Heart left ventricle (tissue), 16 donors: ENCODE data around the gene DLX3. TPM values are rescaled to one million over a fixed set of nuclear protein-coding genes. Genes with fewer than 3 reads are reported as not detected.

Source experiments
- ATAC-seq, 4 donors: fragments of 200-7000 bp; cut with Tn5 transposase; one replicate each; pipeline ENCODE4 v1.9.1; 2020 to 2022; ENCODE audit warnings: moderate library complexity in 4 of 4, mild to moderate bottlenecking in 3 of 4, moderate number of reproducible peaks in 1 of 4
- DNase-seq, 5 donors: peaks; one replicate each; pipeline ENCODE4 v3.0.0-alpha.2; 2020
- H3K27ac ChIP-seq, 12 donors: fragments of 200-600 bp; sonication (generic) in 4 of 12; one replicate each; pipeline versions ENCODE4 v1.5.0 to v1.8.0; 2016 to 2022; ENCODE audit warnings: mild to moderate bottlenecking in 2 of 12
- H3K27me3 ChIP-seq, 9 donors: fragments of 200-600 bp; sonication (generic) in 2 of 9; one replicate each; pipeline versions ENCODE4 v1.5.1 to v1.8.0; 2016 to 2022; ENCODE audit warnings: mild to moderate bottlenecking in 3 of 9
- H3K36me3 ChIP-seq, 9 donors: fragments of 200-600 bp; sonication (generic) in 2 of 9; one replicate each; pipeline versions ENCODE4 v1.5.0 to v1.8.0; 2018 to 2022; ENCODE audit warnings: mild to moderate bottlenecking in 2 of 9
- H3K4me1 ChIP-seq, 12 donors: fragments of 200-600 bp; sonication (generic) in 4 of 12; one replicate each; pipeline versions ENCODE4 v1.5.0 to v1.8.0; 2016 to 2022; ENCODE audit warnings: mild to moderate bottlenecking in 3 of 12
- H3K4me3 ChIP-seq, 12 donors: fragments of 200-600 bp; sonication (generic) in 4 of 12; one replicate each; pipeline versions ENCODE4 v1.5.0 to v1.8.0; 2017 to 2022; ENCODE audit warnings: mild to moderate bottlenecking in 9 of 12, moderate library complexity in 4 of 12
- H3K9me3 ChIP-seq, 12 donors: fragments of 200-600 bp; sonication (generic) in 4 of 12; one replicate each; pipeline versions ENCODE4 v1.5.0 to v1.8.0; 2016 to 2022; ENCODE audit warnings: mild to moderate bottlenecking in 1 of 12
- POLR2A ChIP-seq, 2 donors: fragments of 450-650 bp; IDR thresholded peaks; one replicate each; pipeline ENCODE4 v1.6.1; 2017; ENCODE audit warnings: antibody characterized with exemption in 2 of 2, mild to moderate bottlenecking in 2 of 2, moderate library complexity in 2 of 2
- WGBS, 4 donors: extraction: QIAGEN DNeasy Blood & Tissue Kit in 2 of 4; methylation state at CpG; one replicate each; pipeline versions ENCODE4 v1.1.5 to v1.1.7; 2013 to 2018; 5-methylcytosine and 5-hydroxymethylcytosine counted together
- intact Hi-C, 10 donors: fragments of 100-400 bp; cut with DNase I; formaldehyde crosslinking; loops; one replicate each; pipeline versions ENCODE4 v1.11.1 to v1.14.2; 2022
- polyA plus RNA-seq, 2 donors: library from polyadenylated mRNA; stranded (reverse); fragments of 200-250 nt; gene quantifications; one replicate each; pipeline ENCODE4 v1.2.3, GENCODE V29; 2013
- total RNA-seq, 9 donors: library from RNA; depleted of rRNA in 2 of 9; stranded (reverse); fragments of >200 nt in 2 of 9; fragmentation: NEBNext Ultra II Directional in 3 of 9; extraction: Animal tissue kit (Norgen Biotek cat#: 25700) in 3 of 9; gene quantifications; one replicate each; pipeline versions ENCODE4 v1.1.0 to v1.2.4, GENCODE V29; 2016 to 2023
- TF ChIP-seq, protein P1 (sequence below), 12 donors: fragments of 200-600 bp; sonication (generic) in 4 of 12; IDR thresholded peaks; one replicate each; pipeline versions ENCODE4 v1.5.0 to v1.8.0; 2018 to 2022; ENCODE audit warnings: antibody characterized with exemption in 12 of 12, mild to moderate bottlenecking in 5 of 12
- donor health status: ischemic (EF 13 %, LVEDD 7.1; RV severe dilation, severe dysfunction).
- donor health status: healthy with polysubstance abuse.
- donor health status: DM: no; HTN: yes; CAD: no.
- donor health status: DM: no; HTN: no; CAD: no.
- donor health status: ischemic (EF 25% LVEDD 6.9; RV normal size, moderate dysfunction).
- donor health status: ischemic (EF 25% LVEDD 5.7; RV mildly dilated, moderate dysfunction).
- donor health status: healthy.
- donor health status: DM: yes; HTN: yes; CAD: no.
- donor health status: ischemic (EF 35%, LVEDD 5.7; RV mildly dilated, moderate dysfunction).
- donor health status: nonischemic (EF 11% LVEDD 7.7; RV severe dilation, severe dysfunction).
- donor health status: DM: yes; HTN: yes; CAD: no.
- donor health status: PGD.
- donor health status: ischemic (EF 29% LVEDD 5.4; RV normal size, mild dysfunction).
- donor health status: nonischemic (EF 23%, LVEDD 6.1; RV moderate dilation, normal function).

DLX3 gene
- total and polyA plus RNA-seq, 11 donors, result 0.08 to 0.61 (median 0.09) TPM; not detected in 6

DNA sequence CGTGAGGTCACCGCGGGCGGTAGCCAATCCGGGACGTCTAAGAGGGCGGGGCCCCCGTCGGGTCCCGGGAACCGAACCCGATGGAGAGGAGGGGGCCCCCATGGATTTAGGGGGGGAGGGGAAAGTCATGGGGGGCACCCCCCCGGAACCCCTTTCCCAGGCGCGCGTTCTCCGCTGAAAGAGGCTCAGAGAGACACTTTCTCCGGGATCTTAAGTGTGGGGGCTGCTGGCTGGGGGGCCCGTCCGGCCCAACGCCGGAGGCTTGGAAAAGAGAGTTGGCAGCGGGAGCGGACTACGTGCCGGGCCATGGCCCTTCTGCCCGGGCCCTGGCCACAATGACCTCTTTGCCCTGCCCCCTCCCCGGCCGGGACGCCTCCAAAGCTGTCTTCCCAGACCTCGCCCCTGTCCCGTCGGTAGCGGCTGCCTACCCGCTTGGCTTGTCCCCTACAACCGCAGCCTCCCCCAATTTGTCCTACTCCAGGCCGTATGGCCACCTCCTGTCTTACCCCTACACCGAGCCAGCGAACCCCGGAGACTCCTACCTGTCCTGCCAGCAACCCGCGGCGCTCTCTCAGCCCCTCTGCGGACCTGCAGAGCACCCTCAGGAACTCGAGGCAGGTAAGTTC, 25.8 kb downstream of the DLX3 start, which contains the start of gene DLX4:
Gene DLX4 (plus strand): TSS at position 57 of the 626 bp plus-strand sequence. CDS start 279 bp downstream, at position 336.
- no peaks in the 10 kb centered on the region for H3K36me3 ChIP-seq
- H3K27me3 ChIP-seq, result peaks cover 65 to 100% (median 95%) of the 10 kb centered on the region in 9 donors
- H3K4me3 ChIP-seq, result peak within 1 kb of the TSS; percentile 26 to 63 (median 44)
- peak in 1 of 5 donors; percentile 62 for DNase-seq
- intact Hi-C loops, result no loop called here
- no peak for TF ChIP-seq POLR2A (IDR thresholded peaks at IDR 0.05)
- TF ChIP-seq, protein P1, sequence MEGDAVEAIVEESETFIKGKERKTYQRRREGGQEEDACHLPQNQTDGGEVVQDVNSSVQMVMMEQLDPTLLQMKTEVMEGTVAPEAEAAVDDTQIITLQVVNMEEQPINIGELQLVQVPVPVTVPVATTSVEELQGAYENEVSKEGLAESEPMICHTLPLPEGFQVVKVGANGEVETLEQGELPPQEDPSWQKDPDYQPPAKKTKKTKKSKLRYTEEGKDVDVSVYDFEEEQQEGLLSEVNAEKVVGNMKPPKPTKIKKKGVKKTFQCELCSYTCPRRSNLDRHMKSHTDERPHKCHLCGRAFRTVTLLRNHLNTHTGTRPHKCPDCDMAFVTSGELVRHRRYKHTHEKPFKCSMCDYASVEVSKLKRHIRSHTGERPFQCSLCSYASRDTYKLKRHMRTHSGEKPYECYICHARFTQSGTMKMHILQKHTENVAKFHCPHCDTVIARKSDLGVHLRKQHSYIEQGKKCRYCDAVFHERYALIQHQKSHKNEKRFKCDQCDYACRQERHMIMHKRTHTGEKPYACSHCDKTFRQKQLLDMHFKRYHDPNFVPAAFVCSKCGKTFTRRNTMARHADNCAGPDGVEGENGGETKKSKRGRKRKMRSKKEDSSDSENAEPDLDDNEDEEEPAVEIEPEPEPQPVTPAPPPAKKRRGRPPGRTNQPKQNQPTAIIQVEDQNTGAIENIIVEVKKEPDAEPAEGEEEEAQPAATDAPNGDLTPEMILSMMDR (IDR thresholded peaks at IDR 0.05), result no peak
- ATAC-seq, result no peak
- H3K4me1 ChIP-seq, result peaks cover 2 to 49% (median 26%) of the 10 kb centered on the region in 12 donors
- no peaks in the 10 kb centered on the region for H3K9me3 ChIP-seq
- WGBS, 4 donors, result 1 to 5% (median 3%) methylated on average over 32 to 45 of the region's 45 CpGs
- no peak within 1 kb of the TSS for H3K27ac ChIP-seq

DNA sequence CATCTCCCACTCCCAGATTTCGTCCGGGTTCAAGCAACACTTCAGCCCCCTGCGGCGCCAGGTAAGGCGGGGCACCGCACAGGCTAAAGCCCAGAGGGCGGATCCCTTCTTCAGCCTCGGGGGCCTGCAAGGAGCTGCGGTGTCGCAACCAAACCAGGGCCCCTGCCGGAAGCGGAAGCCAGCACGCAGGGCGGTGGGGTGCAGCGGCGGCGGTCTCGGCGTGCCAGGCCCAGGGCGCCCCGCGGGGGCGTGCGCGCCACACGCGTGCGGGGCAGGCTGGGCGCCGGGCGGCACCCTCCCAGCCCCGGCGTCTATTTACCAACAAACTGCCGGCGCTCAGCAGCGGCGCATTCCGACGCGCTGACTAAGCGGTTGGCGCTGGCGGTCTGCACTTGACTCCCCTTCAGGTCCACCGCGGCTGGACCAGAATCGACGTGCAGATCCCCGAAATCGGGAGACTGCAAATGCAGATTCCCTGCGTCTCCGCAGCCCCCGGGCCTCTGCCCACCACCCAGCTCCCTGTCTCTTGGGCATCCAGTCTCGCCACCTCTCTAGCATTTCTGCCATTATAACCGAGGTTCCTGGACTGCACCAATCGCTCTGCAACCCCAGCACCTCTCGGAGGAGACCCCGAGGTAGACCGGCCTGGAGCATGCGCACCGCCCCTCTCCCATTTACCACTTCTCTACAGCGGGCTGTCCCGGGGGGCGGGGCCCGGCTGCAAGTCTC, 26.5 kb downstream of the DLX3 start:
- H3K36me3 ChIP-seq, result no peaks in the 10 kb centered on the region
- peaks cover 70 to 100% (median 95%) of the 10 kb centered on the region in 9 donors for H3K27me3 ChIP-seq
- TF ChIP-seq POLR2A (IDR thresholded peaks at IDR 0.05), result no peak
- TF ChIP-seq, protein P1 (IDR thresholded peaks at IDR 0.05), result no peak
- DNase-seq, result peak; percentile 45 to 84 (median 61)
- H3K27ac ChIP-seq, result no peak overlapping the region
- peaks cover 2 to 56% (median 32%) of the 10 kb centered on the region in 12 donors for H3K4me1 ChIP-seq
- intact Hi-C loops, result no loop called here
- peak overlapping the region; percentile 26 to 63 (median 44) for H3K4me3 ChIP-seq
- ATAC-seq, result peak; percentile 49 to 80 (median 72)
- H3K9me3 ChIP-seq, result no peaks in the 10 kb centered on the region
- WGBS, 4 donors, result 1 to 3% (median 1%) methylated on average over 28 to 64 of the region's 64 CpGs

DNA sequence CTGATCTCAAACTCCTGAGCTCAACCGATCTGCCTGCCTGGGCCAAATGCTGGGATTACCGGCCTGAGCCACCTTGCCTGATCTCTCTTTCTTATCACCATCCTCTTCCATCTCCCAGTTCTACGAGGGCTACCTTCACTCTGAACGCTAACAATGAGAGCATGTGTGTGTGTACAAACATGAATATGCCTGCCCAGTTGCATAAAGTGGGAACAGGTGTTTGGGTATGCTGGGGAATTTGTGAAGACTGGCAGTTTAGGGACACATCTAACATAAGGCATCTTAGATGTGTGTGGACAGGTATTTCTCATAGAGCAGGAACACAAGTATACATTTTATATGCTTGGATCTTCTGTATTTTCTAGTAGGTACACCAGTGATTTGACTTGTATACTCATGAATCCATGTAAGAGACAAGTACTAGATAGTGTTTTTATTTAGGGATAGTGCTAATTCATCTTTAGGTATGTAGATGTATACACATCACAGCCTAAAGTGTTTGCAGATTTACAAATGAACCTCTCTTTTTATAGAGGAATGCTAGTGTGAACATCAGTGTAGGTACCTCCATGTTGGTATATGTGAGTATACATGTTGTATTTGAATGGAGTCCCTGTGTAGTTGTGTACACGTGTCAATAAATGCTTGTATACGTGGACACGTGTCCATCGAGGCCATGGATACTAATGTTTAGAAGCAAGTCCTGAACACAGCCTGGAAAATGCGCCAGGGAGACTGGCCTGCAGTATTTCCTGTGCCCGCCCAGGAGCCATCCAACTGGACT, 27.2 kb downstream of the DLX3 start:
- peaks cover 76 to 100% (median 95%) of the 10 kb centered on the region in 9 donors for H3K27me3 ChIP-seq
- intact Hi-C loops, result no loop called here
- TF ChIP-seq, protein P1 (IDR thresholded peaks at IDR 0.05), result no peak
- no peak for TF ChIP-seq POLR2A (IDR thresholded peaks at IDR 0.05)
- DNase-seq (no peak), ATAC-seq (no peak)
- H3K27ac ChIP-seq, result no peak overlapping the region
- peaks cover 2 to 54% (median 32%) of the 10 kb centered on the region in 12 donors for H3K4me1 ChIP-seq
- H3K9me3 ChIP-seq, result no peaks in the 10 kb centered on the region
- no peaks in the 10 kb centered on the region for H3K36me3 ChIP-seq
- WGBS, 4 donors, result 14 to 18% (median 16%) methylated on average over 10 of the region's 10 CpGs
- peak overlapping the region in 11 of 12 donors; percentile 28 to 63 (median 45) for H3K4me3 ChIP-seq
